ENCODE measurements around the gene DHCR24.

DHCR24 gene

GRCh38 chr1:54864460-54865208 lies 22.4 kb downstream of the DHCR24 start:
- DNase-seq (ENCODE audit: low spot score): no peak

GRCh38 chr1:54863267-54863665 lies 23.7 kb downstream of the DHCR24 start:
- no peak for DNase-seq (ENCODE audit: low spot score)

DNA sequence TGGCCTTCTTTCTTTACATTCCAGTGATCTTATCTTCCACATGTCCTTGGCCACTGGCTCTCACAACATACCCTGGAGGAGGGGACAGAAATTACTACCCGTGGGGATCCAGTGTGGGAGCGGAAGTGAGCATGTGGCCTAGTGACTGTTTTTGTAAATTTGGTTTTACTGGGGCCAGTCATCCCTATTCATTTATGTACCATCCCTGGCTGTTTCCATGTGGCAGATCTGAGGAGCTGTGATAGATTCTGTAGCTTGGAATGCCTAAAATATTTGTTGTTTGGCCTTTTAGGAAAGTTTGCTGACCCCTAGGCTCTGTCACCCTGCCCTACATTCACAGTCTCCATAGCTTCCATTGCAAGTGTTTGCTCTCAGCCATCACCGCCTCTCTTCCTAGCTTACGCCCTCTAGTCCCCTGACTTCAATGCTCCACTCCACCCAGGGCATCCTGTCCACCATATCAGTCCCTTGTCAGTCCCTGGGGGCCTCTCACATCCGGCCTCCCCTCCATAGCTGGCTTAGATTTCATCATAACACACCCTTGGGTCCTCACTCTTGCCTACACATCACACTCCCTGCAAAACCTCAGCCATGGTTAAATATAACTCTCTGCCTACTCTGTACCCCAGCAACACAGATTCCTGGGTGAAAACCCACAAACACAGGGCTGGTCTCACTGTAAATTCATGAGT lies 25.8 kb downstream of the DHCR24 start:
- no peak for DNase-seq (ENCODE audit: low spot score)

- DNase-seq (ENCODE audit: low spot score): no peak
Observed at GRCh38 chr1:54859700-54860391, 27.1 kb downstream of the DHCR24 start.

- DNase-seq (ENCODE audit: low spot score): no peak
Observed at GRCh38 chr1:54857746-54858561, 29.0 kb downstream of the DHCR24 start.

GRCh38 chr1:54857141-54857540 lies 29.9 kb downstream of the DHCR24 start:
- no peak for DNase-seq (ENCODE audit: low spot score)

GRCh38 chr1:54854381-54855020 lies 32.5 kb downstream of the DHCR24 start:
- DNase-seq (ENCODE audit: low spot score): no peak

DNA sequence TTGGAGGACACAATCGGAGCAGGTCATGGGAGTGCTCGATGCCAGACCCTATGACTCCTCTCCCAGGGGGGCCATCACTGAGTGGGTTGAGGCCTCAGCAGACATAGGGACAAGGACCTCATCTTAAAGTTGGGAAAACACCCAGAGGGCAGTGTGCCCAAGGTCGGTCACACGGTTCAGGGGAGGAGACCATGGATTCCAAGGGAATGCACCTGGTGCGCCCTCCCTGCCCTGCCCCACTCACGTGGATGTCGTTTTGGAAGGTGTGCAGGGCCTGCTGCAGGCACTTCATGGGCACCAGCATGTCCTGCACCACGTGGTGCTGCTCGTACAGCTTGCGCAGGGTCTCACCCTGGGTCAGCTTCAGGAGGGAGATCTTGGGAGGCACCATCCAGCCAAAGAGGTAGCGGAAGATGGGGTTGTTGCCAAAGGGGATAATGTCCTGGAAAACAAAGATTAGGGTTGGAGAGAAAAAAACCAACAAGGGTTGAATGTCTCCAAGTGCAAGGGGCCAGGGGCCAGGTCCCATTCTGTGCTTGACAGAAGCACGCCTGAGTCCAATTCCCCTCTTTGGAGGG lies 33.1 kb downstream of the DHCR24 start:
- no peak for DNase-seq (ENCODE audit: low spot score)

- DNase-seq (ENCODE audit: low spot score): no peak
Observed at GRCh38 chr1:54853096-54853792, 33.8 kb downstream of the DHCR24 start.

DNA sequence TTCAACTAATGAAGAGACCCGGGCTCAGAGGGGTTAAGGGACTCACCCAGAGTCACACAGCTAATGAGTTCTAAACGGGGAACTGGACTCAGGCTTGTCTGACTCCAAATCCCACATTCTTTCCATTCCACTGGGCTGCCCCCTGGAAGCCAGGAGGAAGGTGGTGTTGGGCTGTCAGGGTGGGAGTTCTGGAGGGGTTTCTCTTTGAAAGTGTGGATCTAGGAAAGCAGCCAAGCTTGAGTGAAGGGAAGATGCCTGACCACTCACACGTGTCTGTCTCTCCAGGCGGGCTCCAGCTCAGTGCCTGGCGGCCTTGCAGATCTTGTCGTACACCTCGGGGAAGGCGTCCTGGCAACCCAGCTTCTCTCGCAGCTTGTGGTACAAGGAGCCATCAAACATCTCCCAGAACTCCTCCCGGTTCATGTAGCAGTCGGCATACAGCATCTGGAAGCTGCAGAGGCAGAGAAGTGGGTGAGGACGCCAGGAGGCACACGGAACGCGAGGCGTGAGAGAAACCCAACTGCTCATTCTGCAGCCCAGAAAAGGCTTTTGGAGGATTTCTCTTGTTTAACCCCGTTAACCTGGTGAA lies 35.0 kb downstream of the DHCR24 start:
- DNase-seq (ENCODE audit: low spot score): no peak

- DNase-seq (ENCODE audit: low spot score): no peak
Observed at GRCh38 chr1:54851406-54851805, 35.6 kb downstream of the DHCR24 start.

DNA sequence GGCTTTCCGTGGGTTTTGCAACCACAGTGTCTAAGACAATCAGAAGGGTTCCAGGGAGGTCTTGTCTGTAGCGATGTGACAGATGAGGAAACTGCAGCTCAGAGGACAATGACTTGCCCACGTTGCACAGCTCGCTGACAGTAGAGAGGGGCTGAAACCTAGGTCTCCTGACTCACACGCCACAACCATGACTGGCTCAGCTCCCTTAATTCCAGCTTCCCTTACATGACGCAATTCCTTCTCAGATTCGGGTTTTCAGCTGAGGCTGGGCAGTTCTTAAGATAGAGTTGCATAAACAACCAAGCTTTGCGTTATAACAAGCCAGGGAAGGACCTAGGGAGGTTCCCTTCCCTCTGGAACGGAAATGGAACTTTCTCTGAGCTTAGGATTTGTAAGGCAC lies 36.3 kb downstream of the DHCR24 start:
- no peak for DNase-seq (ENCODE audit: low spot score)

DNA sequence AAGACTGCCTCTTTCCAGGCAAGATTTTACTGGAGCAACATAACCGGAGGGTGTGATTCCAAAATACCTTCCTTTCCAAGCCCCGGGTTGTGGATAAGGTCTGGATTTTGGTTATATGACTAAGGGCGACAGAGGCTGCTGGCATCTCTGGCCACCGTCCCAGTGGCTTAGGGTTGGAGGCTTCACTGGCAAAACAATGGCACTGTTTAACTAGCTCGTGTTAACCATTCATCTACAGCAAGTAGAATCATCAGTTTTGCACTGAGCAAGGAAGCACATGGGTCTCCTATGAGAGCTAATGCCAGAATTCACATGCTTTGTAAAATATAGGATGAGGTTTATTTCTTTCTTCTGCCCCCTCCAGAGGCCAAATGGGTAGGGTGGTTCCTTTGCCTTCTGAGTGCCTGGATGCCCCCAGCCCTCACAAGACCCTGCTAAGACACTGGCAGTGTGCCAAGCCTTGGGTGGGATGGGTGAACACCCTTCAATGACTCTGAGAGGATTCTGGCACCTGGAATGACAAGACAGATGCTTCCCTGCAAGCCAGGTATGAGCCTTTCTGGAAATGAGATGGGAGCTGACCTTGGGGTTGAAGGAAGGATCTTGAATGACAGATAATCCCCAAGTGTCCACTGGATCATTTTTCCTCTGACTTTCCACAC lies 36.8 kb downstream of the DHCR24 start:
- no peak for DNase-seq (ENCODE audit: low spot score)

DNA sequence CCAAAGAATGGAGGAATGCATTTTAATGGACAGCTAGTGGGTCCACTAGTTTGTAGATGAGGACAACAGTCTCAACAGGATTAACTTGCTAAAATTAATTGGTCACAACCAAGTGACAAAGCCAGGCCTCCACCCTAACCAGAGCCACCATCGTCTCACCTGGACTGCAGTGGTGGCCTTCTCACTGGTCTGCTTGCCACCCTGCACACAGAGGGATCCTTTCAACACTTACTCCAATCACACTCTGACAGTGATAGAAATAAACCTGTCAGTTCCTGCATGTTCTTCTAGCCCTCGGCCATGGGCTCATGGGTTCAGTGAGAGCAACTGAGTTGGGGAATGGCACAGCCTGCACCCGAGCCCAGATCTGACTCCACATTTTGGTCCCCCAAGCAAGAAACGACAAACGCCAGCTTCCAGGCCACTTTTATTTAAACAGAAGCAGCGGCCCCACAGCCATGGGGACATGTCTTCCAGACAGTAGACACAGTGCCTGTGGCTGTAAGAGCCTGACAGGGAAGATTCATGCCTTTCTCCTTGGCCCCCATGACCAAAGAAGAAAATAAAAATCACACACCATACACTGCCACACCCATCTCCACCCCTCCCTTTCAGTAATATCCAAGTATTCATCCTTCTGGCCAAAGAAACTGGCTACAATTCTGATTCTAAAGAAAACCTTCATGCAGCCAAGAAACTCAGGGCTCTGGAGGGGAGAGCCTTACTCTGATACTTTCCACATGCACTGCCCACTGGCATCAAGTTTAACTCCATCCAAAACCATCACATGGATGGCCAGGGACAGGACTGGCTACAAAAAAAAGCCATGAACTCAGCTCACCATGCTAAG lies 37.6 kb downstream of the DHCR24 start:
- DNase-seq (ENCODE audit: low spot score): no peak

DNA sequence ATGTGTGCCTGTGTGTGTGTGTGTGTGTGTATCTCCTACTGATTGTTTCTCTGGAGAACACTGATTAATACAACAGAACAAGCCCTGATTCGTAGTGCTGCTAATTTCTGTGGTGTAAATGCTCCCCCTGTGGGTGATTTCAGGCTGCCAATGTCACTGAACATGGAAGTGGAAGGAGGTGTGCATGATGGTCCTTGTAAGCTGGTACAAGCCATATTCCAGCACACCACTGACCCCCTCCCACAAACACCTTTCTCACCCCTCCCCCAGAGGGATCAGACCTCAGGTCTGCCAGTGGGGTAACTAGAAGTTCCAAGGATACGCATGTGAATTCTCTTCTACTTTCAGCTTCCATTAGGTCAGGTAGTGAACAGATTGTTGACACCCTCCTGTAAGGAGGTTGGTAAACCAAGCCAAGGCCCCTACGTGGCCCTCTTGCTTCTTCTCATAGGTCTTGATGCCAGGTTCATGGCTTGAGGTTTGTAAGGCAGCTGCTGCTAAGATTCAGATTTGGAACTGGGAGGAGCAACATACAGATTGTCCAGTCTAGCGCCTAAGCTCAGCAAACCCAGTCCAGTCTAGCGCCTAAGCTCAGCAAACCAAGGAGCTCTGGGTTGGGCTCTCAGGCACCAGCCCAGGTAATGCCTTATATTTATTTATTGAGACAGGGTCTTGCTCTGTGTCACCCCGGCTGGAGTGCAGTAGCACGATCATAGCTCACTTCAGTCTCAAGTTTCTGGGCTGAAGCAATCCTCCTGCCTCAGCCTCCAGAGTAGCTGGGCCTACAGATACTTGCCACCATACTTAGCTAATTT lies 38.7 kb downstream of the DHCR24 start:
- no peak for DNase-seq (ENCODE audit: low spot score)

- DNase-seq (ENCODE audit: low spot score): no peak
Observed at GRCh38 chr1:54846716-54847284, 40.2 kb downstream of the DHCR24 start.

DNA sequence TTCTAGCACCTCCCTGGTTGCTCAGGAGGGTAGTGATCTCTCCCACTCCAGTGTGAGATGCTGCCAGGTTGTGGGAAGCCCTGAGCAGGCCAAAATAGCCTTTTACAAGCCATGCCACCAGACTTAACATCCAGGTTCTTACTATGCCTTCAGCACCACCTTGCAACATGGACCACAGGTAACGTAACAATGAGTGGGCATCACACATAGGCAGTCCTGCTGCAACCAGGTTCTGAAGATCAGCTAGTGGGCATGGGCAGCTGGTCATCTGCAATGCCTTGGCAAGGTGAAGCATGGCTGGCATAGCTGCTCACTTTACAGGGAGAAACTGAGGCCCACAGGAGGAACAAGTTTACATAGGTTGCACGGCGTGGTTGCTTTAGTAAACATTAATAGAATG lies 40.7 kb downstream of the DHCR24 start:
- no peak for DNase-seq (ENCODE audit: low spot score)

DNA sequence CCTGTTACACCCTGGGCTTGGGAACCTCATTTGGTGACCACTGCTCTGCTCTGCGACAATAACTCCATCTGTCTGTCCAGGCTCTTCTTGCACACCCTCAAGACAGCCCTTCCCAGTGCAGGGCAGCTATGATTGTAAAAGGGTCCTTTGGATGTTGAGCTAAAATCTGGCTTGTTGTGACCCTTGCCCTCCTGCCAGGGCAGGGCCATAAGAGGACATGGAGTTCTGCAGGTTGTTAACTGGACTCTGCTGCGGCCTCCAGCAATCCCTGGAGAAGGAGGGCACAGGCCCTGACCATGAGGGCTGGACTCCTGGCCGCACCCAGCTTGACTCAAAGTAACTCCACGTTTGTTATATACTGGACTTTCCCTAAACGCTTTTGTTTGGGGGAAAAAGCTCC lies 41.2 kb downstream of the DHCR24 start:
- no peak for DNase-seq (ENCODE audit: low spot score)
